RWPE1 (cell line): ENCODE data around the gene TMEM91.
A peak's percentile ranks its signal among the peaks of the same experiment; 100 is the strongest.

Experiments
- CTCF ChIA-PET: fragments of 350-600 bp; sonication (Branson Sonifier 250); formaldehyde crosslinking; extraction: SDS; loops from one replicate; lab custom pipeline; 2021; lab: Yijun Ruan, JAX
- POLR2A ChIA-PET: fragments of 400-600 bp; formaldehyde crosslinking; extraction: SDS; loops from one replicate; lab custom pipeline; 2020; ENCODE audit warnings: antibody characterized with exemption; ENCODE audit not compliant: low non-redundant PET; lab: Yijun Ruan, JAX
- DNase-seq: peaks from one replicate; pipeline ENCODE4 v3.0.0; 2012; ENCODE audit warnings: low spot score
- H3K27ac ChIP-seq: fragments of 450-650 bp; 2 replicates; pipeline ENCODE4 v1.5.1; 2017
- CTCF ChIP-seq: fragments of 450-650 bp; conservative IDR thresholded peaks from 2 replicates; pipeline ENCODE4 v1.5.1; 2017; ENCODE audit warnings: low read depth, mild to moderate bottlenecking

TMEM91 gene

GRCh38 chr19:41428481-41428859 is 52.1 kb downstream of the TMEM91 start:
- POLR2A ChIA-PET: no interaction called here
- CTCF ChIA-PET: interaction anchor here (0.6 kb wide), 1 partner anchor 64 kb away, joined by 3 read pairs; the partner anchor contains the start of gene B9D2
- no peak for TF ChIP-seq CTCF
- DNase-seq: no peak
- peak overlapping the region; percentile 96 for H3K27ac ChIP-seq

GRCh38 chr19:41430922-41431321 is 54.6 kb downstream of the TMEM91 start:
- no peak for TF ChIP-seq CTCF
- CTCF ChIA-PET: interaction anchor here (1.2 kb wide), 1 partner anchor 128 kb away, joined by 3 read pairs; no protein-coding TSS in a partner anchor
- peak overlapping the region; percentile 56 for H3K27ac ChIP-seq
- no peak for DNase-seq
- POLR2A ChIA-PET: no interaction called here

GRCh38 chr19:41431426-41432386 is 55.4 kb downstream of the TMEM91 start:
- peak; percentile 14 for DNase-seq
- POLR2A ChIA-PET: no interaction called here
- no peak; the same call in 1 of the 2 replicates for TF ChIP-seq CTCF
- CTCF ChIA-PET: interaction anchor here (0.6 to 1.2 kb wide), 3 partner anchors 16 to 530 kb away, joined by 3 read pairs; no protein-coding TSS in a partner anchor
- peak overlapping the region; percentile 56 for H3K27ac ChIP-seq

GRCh38 chr19:41433171-41433570 is 56.8 kb downstream of the TMEM91 start:
- peak overlapping the region; percentile 53 for H3K27ac ChIP-seq
- TF ChIP-seq CTCF: no peak
- no peak for DNase-seq
- CTCF ChIA-PET: interaction anchor here (0.6 to 1.1 kb wide), 3 partner anchors 16 to 130 kb away, joined by 3 to 4 read pairs (median 3); no protein-coding TSS in a partner anchor
- POLR2A ChIA-PET: no interaction called here
